ENCODE measurements around the gene TMEM14A.
"Not testable (repeated sequence)": the region's sequence is repeated elsewhere in the genome, so short reads cannot be mapped to it uniquely, and the experiment has no call there.

The TMEM14A gene, protein sequence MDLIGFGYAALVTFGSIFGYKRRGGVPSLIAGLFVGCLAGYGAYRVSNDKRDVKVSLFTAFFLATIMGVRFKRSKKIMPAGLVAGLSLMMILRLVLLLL

DNA sequence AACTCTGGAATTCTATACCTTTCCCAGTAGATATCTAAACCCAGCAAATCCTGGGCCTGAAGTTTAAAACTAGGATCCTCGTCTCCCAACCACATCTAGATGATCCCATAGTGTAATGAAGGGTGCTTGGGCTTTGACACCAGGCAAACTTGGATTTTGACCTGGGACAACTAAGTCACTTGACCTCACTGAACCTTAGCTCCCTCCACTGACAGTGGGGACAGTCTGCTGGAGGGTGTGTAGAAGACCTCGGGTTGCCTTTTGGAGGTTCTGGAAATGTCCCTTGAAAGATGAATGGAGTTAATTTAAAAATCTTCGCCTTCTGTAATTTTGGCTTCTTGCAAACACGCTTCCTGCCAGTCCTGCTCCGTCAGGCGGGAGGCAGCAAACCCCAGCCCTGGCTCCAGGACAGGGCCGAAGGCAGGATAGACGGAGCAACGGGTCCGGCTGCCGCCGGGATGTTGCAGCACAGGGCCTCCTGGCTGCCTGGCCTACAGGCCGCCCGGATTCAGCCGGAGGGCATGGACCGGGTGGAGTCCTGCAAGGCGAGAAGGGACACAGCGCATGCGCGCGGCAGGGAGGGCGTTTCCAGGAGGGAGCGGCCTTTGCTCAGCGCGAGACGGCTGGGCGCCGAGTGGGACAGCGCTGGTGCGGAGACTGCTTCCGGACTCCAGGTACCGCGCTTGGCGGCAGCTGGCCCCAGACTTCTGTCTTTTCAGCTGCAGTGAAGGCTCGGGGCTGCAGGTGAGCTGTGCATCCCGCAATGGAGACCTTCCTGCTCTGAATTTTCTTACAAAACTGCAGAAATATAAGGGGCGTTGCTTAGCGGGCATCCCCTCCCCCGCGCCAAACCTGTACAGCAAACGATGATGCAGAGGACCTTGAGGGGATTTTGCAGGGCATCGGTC is at the start of gene TMEM14A:
Gene TMEM14A (plus strand): TSS at position 612 of the 908 bp plus-strand sequence. CDS start 5,990 bp downstream, outside the sequence.
- peak; percentile 83 for DNase-seq

DNA sequence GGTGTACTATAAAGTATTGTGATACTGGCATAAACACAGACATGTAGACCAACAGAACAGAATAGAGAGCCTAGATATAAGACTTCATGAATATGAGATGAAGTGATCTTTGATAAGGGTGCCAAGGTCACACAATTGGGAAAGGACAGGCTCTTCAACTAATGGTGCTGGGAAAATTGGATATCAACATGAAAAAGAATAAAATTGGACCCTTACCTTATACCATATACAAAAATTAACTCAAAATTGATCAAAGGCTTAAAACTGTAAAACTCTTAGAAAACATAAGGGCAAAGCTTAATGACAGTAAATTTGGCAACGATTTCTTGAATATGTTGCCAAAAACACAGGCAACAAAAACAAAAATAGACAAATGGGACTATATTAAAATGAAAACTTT is 49.3 kb upstream of the TMEM14A start:
- DNase-seq = no peak

DNA sequence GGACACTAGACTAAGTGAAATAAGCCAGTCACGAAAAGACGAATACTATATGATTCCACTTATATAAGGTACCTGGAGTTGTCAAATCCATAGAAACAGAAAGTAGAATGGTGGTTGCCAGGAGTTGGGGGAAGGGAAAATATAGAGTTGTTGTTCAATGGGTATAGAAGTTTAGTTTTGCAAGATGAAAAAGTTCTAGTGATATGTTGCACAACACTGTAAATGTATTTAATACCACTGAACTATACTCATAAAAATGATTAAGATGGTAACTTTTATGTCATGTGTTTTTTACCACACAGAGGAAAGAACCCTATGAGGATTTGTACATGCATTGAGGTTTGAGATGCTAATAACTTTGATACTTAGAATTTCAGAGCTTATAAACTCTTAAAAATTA is 48.1 kb upstream of the TMEM14A start:
- no peak for DNase-seq

DNA sequence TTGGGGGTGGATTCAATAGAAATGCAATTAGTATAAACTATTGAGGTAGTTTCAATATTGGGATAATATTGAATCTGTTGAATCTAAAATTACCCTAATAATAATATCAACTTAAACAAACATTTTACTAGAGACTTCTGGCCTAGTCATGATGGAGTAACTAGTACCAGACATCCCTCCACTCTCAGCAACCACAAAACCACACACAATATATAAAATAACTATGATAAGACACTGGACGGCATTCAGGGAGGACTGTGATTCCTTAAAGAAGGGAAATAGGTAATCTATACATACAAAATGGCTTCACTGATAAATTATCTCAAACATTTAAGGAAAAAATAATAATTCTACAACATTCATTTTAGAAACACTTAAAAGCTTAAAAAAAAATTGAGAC is 38.9 kb upstream of the TMEM14A start:
- DNase-seq = no peak

DNA sequence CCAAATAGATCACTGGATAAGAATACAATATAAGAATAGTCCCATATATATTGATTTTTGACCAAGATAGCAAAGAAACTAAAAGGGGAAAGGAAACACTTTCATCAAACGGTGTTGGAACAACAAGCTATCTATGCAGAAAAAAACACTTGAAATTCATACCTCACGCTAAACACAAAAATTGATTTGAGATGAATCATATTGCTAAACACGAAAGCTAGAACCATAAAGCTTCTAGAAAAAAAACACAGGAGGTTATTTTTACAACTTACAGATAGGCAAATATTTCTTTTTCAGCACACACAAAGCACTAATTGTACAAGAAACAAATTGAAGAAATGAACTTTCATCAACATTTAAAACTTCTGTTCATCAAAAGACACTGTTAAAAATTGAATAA is 36.7 kb upstream of the TMEM14A start:
- DNase-seq = no peak

DNA sequence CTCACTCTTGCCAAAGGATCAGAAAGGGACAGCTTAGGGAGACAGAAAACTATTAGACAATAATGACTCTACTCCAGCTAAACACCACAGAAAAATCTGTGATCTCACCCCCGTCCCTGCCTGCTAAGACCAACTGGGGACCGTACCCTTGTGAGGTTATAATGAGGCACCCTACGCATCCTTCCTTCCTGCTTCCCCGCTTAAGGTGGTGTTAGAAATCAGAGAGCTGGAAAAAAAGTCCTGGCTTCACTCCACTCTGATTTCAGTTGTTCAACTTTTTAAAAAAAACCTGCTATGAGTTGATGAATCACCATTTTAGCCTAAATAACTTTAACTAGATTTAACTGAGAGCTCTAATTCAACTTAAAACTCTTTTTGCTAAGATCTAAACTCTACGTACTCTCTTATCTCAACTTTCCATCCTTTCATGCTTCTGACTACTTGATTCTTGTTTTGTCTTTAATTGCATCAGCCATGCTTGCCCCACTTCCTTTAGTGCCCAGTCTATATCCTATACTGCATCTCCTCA is 35.8 kb upstream of the TMEM14A start:
- DNase-seq = no peak

DNA sequence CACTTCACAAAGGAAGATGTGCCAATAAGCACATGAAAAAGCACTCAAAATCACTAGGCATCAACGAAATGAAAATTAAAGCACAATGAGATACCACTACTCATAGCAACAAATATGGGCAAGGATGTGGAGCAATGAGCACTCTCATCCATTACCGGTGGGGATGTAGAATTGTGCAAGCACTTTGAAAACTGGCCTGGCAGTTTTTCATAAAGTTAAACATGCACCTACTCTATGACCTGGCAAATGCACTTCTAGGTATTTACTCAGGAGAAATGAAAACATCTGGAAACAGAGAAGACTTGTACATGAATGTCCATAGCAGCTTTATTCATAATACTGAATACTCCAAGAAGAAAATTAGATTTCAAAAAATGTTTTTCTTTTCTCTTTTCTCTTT is 34.1 kb upstream of the TMEM14A start:
- DNase-seq = no peak

DNA sequence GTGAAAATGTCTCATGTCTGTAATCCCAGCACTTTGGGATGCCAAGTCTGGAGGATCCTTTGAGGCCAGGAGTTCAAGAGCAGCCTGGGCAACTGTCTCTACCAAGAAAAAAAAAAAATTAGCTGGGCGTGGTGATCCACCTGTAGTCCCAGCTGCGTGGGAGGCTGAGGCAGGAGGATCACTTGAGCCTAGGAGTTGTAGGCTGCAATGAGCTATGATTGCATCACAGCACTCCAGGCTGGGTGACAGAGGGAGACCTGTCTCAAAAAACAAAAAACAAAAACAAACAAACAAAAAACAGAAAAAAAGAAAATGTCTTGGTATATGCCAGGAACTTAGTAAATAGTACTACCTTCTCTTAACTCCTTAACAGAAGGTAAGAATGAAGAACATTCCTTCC is 31.4 kb upstream of the TMEM14A start:
- DNase-seq = no peak

DNA sequence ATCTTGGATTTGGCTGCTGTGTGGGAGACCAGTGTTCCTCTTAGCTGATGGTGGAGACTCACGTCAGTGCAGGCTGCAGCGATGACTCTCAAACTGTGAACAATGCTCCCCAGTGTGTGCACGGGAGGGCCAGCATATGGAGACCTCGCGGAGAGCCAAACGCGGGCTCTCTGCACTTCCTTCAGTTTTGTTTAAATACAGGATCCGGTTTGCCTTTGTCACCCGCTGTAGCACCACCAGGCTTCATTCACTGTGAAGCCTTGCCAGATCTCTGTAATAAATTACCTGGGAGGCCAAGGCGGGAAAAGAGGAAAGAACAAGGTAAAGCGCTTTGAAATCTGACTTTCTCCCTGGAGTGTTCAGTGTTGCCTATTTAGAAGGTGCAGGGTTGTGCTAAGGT is 30.7 kb upstream of the TMEM14A start:
- DNase-seq = no peak

DNA sequence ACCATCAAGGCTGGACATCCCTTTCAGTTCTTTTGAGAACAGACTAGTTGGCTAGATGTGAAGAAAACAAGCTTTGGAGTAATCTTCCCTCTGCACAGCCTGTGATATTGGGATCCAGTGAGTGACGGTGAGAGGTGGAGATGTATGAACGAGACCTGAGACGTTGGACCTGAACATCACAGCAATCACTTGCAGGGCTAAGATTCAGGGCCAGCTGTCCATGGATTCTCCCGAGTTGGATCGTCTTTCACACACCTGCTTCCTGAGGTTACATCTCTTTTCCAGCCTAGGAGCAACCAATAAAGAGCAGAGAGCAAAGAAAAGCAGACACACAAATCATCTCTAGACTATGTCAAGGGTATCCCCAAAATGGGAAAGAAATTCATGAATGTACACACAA is 30.0 kb upstream of the TMEM14A start:
- DNase-seq = no peak

DNA sequence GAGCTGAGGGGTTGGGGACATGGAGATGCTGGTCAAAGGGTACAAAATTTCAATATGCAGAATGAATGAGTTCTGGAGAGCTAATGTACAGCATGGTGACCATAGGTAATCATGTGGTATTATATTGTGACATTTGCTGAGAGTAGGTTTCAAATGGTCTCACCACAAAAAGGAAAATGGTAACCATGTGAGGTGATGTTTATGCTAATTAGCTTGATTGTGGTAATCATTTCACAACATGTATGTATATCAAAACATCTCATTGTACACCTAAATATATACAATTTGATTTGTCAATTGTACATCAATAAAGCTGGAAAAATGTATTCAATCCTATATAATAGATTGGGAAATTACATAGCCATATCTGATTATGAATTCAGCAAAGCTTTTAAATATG is 29.5 kb upstream of the TMEM14A start:
- DNase-seq = no peak

DNA sequence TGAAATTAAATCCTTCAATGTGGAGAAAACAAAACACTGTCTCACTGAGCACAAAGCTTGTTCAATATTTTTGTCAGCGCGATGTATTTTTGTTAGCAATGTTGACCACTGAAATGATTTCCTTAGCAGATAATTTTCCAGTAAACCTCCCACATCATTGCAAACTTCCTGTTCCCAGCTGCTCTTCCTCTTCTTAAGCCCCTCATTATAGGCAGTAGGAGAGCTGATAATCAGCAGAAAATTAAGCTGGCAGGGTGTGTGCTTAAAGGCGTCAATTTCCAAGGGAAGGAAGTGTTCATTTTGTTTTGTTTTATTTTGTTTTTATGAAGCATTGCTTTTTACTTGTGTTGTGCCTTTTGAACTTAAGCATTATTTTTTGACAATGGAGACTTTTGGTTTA is 29.1 kb upstream of the TMEM14A start:
- DNase-seq = no peak

DNA sequence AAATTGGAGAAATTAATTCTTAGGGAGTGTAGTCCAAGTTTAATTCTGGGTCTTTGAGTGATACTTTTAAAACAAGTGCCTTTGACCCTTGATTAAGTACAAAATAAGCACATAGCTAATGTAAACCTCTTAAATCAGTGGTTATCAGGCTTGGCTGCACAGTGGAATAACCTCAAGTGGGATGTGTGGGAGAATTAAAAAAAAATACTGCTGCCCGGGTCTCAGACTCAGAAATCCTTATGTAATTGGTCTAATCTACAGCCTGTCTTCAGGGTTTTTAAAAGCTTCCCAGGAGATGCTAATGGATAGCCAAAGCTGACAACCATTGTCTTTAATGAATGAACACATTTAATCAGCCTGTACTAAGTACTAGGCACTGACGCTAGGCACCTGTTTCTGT is 28.5 kb upstream of the TMEM14A start:
- DNase-seq = no peak

DNA sequence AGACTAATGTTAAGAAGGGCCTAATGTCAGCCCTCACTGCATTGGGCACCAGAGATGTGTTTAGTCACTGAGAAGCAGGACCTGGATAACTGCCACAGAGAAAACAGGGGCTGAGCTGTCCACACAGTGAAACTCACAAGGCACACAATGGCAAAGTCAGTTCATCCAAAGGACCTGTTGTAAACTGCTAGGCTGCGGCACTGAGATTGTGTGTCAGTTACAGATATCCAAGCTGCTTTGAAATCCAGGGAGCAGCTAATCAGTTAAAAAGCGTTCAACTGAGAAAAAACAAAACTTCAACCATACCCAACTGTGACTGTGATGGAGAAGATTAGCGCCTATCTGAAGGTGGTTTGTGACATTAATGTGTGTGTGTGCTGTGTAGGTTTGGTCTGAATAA is 27.8 kb upstream of the TMEM14A start:
- DNase-seq = no peak

DNA sequence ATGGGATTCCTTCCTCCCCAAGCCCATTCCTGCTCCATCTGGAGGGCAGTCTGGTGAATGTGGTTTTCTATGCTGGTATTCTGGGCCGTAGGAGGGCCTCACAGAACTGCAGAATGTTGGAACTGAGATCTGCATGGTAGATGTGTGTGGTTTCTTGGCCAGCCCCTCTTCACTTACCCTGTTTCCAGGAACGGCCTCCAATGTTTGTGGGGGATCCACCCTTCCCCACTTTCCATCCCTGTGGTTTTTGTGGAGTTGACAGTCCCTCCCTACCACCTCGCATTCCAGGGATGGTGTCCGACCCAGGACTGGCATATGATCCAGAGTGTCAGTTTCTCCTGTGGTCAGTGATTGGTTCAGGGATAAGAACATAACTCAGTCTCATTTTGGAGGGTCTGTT is 26.7 kb upstream of the TMEM14A start:
- no peak for DNase-seq

DNA sequence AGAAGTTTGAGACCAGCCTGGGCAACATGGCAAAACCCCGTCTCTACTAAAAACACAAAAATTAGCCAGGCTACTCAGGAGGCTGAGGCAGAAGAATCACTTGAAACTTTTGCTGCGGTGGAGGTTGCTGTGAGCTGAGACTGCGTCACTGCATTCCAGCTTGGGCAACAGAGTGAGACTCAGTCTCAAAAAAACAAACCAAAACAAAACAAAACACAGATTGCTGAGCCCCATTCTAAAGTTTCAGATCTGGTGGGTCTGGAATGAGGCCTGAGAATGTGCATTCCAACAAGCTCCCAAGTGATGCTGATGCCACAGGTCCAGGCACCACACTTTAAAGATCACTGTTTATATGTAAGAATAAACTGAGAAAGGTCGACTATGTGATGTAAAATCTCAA is 24.9 kb upstream of the TMEM14A start:
- DNase-seq = no peak

DNA sequence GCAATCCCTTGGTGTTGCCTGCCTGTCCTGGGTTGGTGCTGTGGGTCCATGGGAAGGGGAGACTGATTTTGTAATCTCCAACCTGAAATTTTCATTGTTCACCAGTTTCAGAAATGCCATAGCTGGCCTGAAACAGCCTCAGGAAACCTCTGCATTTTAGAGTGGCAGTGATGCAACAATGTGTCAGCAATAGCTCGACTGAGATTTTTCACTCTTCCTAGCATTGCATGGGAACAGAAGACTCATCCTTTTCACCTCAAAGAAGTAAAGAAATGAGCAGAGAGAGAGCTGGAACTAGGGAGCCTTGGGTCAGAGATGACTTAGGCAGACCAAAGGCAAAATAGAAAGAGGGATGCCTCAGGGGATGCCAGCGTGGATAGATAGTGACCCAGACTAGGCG is 23.7 kb upstream of the TMEM14A start:
- DNase-seq = no peak

DNA sequence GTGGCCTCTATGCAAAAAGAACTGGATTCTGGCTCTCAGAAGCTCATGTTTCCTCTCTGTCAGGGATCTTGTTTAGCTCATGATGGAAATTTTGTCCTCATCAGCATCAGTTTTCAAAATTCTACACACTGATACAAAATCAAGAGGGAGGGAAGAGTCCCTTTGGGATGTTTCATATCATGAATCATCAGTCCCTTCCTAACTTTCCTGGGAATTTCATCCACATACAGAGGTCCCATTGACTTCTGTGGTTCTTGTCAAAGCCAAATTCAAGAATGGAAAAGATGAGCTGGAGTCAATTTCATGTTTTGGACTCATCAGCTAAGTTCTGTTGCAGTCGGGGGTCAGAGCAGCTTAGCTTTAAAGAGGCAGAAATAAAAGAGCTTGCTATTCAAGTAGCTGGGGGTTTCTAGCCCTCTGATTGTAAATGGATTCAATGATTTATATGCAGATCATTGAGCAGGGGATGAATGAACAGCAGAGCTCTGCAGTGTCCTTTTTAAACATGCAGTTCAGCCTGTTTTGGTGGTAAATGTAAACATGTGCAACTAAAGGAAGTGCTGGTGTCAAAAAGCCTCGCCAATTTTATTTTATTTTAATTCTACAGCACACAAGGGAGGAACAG is 21.3 kb upstream of the TMEM14A start:
- DNase-seq = no peak

DNA sequence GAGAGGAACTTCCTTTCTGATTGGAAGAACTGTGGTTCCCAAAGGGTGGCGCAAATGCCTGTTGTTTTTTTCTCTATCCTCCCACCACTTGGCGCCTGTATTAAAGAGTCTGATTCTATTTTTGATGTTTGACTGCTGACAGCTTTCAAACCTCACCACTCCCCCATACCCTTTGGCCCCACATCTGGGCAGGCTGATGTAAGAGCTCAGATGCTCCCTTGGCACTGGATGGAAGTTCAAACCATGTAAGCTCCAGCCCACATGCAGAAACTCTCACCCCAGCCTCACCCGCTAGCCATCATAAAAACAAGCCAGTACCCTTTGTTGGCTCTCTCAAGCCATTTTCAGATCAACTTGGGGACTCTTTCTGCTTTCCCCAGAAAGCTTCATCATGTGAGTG is 20.0 kb upstream of the TMEM14A start:
- no peak for DNase-seq

DNA sequence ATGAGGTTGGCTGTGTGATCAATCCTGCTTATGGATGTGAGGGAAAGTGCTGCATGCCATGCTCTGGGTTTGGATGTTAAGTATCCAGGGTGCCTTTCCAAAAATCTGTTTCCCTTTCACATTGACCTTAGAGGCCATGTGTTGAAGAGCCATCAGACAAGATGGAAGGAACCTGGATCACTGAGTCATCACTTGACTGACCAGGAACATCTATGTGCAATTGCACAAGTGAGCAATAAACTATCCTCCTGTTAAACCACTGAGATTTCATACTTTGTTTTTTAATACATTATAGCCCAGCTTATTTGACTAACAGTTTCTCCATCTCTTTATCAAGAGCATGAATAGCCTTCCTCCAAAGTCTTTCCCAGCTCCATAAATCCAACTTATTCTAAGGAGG is 17.8 kb upstream of the TMEM14A start:
- DNase-seq = no peak

DNA sequence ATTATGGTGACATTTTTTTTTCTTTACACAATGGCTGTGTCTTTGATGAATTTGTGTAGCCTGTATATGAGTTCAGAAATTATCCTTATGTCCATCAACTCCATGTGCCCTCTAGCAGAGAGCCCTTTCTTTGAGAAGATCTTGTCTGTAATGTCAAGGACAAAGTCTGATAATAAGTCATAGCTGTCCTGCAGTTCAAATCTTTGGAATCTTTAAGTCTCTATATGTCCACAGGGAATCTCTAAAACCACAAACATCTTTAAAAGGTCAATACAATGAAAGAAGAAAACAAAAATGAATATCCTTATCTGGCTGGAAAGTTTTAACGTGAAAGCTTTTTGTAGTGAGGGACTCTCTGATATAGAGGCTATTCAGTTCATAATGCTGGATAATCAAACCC is 16.9 kb upstream of the TMEM14A start:
- DNase-seq = no peak

DNA sequence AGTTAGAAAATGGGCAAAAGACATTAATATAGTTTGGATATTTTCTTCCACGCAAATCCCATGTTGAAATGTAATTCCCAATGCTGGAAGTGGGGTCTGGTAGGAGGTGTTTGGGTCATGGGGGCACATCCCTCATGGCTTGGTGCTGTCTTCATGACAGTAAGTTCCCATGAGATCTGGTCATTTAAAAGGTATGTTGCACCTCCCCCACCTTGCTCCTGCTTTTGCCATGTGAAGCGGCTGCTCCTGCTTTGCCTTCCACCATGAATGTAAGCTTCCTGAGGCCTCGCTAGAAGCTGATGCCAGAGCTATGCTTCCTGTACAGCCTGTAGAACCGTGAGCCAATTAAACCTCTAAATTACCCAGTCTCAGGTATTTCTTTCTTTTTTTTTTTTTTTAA is 16.3 kb upstream of the TMEM14A start:
- DNase-seq = no peak

DNA sequence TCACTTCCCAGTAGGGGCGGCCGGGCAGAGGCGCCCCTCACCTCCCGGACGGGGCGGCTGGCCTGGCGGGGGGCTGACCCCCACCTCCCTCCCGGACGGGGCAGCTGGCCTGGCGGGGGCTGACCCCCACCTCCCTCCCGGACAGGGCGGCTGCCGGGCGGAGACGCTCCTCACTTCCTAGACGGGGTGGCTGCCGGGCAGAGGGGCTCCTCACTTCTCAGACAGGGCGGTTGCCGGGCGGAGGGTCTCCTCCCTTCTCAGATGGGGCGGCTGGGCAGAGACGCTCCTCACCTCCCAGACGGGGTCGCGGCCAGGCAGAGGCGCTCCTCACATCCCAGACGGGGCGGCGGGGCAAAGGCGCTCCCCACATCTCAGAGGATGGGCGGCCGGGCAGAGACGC is 15.0 kb upstream of the TMEM14A start:
- not testable (repeated sequence) for DNase-seq

DNA sequence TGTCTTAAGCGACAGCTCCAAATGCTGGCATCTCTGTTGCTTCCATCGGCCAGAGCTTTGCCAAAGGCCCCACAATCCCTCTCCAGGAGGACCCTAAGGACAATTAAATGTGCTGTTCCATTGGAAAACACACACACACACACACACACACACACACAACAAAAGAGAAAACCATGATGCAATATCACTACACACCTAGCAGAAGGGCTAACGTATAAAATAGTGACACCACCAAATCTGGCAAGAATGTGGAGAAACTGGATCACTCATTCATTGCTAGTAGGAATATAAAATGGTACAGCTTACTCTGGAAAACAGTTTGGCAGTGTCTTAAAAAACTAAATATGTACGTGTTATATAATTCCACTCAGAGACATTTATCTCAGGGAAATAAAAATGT is 13.0 kb upstream of the TMEM14A start:
- DNase-seq = no peak

Measured in NCI-H2081 treated with DMSO at 0.1 percent for 48 hours (cell line).